ENCODE measurements around the gene ADAM12.

Gene ADAM12

GRCh38 chr10:126397156-126397555 is 8.9 kb upstream of the ADAM12 start:
- no peak for TF ChIP-seq CTCF (IDR thresholded peaks at IDR 0.05; ENCODE audit: low read depth, low read length, missing control alignments)
- no peak for DNase-seq (ENCODE audit: low read depth)
- H3K4me3 ChIP-seq (ENCODE audit: low read depth, low read length) = no peak overlapping the region
- in situ Hi-C loops (cut with HindIII; ENCODE audit: low sequenced_read_pairs) = no loop called here

GRCh38 chr10:126394948-126395347 is 6.7 kb upstream of the ADAM12 start:
- in situ Hi-C loops (cut with HindIII; ENCODE audit: low sequenced_read_pairs) = no loop called here

GRCh38 chr10:126393076-126393475 is 4.8 kb upstream of the ADAM12 start:
- in situ Hi-C loops (cut with HindIII; ENCODE audit: low sequenced_read_pairs) = no loop called here
- TF ChIP-seq CTCF (IDR thresholded peaks at IDR 0.05; ENCODE audit: low read depth, low read length, missing control alignments) = no peak
- DNase-seq (ENCODE audit: low read depth) = no peak
- no peak overlapping the region for H3K4me3 ChIP-seq (ENCODE audit: low read depth, low read length)

More at GRCh38 chr10:126394948-126395347, 6.7 kb upstream of the ADAM12 start:
- TF ChIP-seq CTCF (IDR thresholded peaks at IDR 0.05; ENCODE audit: low read depth, low read length, missing control alignments) = no peak
- H3K4me3 ChIP-seq (ENCODE audit: low read depth, low read length) = no peak overlapping the region
- no peak for DNase-seq (ENCODE audit: low read depth)

DNA sequence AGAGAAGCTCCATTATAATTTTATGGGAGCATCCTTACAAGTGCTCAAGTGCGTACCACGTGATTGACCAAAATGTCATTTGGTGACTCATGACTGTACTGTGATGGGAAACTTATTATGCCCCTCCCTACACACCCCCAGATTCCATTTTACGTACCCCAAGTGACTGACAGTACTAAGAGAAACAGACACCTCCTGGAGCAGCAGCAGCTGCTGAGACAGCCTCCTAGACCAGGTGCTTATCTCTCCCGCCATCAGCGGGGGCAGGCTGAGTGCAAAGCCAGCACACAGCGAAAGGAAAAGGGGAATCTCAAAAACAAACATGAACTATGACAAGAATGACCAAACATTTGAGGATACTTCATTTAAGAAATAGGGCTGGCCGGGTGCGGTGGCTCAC is 4.2 kb upstream of the ADAM12 start:
- TF ChIP-seq CTCF (IDR thresholded peaks at IDR 0.05; ENCODE audit: low read depth, low read length, missing control alignments) = no peak
- no peak for DNase-seq (ENCODE audit: low read depth)
- no peak overlapping the region for H3K4me3 ChIP-seq (ENCODE audit: low read depth, low read length)
- in situ Hi-C loops (cut with HindIII; ENCODE audit: low sequenced_read_pairs) = no loop called here

GRCh38 chr10:126392068-126392467 is 3.8 kb upstream of the ADAM12 start:
- no peak for TF ChIP-seq CTCF (IDR thresholded peaks at IDR 0.05; ENCODE audit: low read depth, low read length, missing control alignments)
- DNase-seq (ENCODE audit: low read depth) = no peak
- in situ Hi-C loops (cut with HindIII; ENCODE audit: low sequenced_read_pairs) = no loop called here
- H3K4me3 ChIP-seq (ENCODE audit: low read depth, low read length) = no peak overlapping the region

DNA sequence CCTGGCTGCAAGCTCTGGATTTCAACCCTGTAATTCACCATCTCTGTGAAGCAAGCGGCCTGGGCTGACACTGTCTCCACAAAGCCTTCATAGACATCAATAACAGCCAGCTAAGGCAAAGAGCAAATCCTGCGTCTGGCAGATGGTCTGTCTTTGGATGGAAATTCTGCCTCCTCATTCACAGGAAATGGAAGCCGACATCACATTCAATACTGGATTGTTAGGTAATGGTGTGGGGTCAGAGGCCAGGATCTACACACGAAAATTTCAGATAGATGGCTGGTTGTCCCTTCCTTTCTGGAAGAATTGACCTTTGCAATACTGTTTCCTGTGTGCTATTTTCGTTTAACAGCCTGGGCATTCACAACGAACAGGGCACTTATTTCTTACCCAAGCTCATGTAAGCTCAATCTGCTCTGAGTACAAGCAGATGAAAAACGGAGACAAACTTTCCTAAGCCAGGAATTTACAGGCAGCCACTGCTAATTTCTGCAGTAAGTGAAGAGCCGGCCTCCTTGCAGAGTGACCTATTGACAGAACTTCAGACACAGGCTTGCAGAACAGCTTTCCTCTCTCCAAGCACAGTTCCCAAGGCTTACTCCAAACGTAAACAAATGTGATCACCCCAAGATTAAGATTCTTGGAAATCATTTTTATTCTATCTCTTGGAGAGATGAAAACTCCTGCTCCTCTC is 3.1 kb upstream of the ADAM12 start:
- no peak for TF ChIP-seq CTCF (IDR thresholded peaks at IDR 0.05; ENCODE audit: low read depth, low read length, missing control alignments)
- DNase-seq (ENCODE audit: low read depth) = no peak
- no peak overlapping the region for H3K4me3 ChIP-seq (ENCODE audit: low read depth, low read length)
- in situ Hi-C loops (cut with HindIII; ENCODE audit: low sequenced_read_pairs) = no loop called here
